Activated naive CD4-positive, alpha-beta T cell treated with anti-CD3 and anti-CD28 coated beads for 36 hours (primary cell): Measurements from ENCODE around the gene SRP14. TPM values are rescaled to one million over a fixed set of nuclear protein-coding genes. Genes with fewer than 3 reads are reported as not detected.
"Not testable (repeated sequence)": the region's sequence is repeated elsewhere in the genome, so short reads cannot be mapped to it uniquely, and the experiment has no call there.

ENCODE experiments used
- CTCF ChIA-PET: fragments of 350-600 bp; sonication (Branson Sonifier 250); formaldehyde crosslinking; loops from one replicate; lab custom pipeline; 2021; ENCODE audit warnings: antibody characterized with exemption; lab: Charles Lee
- DNase-seq: peaks from one replicate; pipeline ENCODE4 v3.0.0-alpha.2; 2020
- H3K27ac Mint-ChIP-seq: one replicate; pipeline ENCODE4 v1.8.0; 2021; ENCODE audit warnings: mild to moderate bottlenecking, mixed read lengths
- H3K27me3 Mint-ChIP-seq: one replicate; pipeline ENCODE4 v1.8.0; 2021; ENCODE audit warnings: low read depth, mixed read lengths
- H3K36me3 Mint-ChIP-seq: one replicate; pipeline ENCODE4 v1.8.0; 2021; ENCODE audit warnings: low read depth, mixed read lengths
- H3K4me1 Mint-ChIP-seq: one replicate; pipeline ENCODE4 v1.8.0; 2021; ENCODE audit warnings: low read depth, mixed read lengths
- H3K4me3 Mint-ChIP-seq: one replicate; pipeline ENCODE4 v1.8.0; 2021; ENCODE audit warnings: mild to moderate bottlenecking, moderate library complexity, mixed read lengths
- H3K9me3 Mint-ChIP-seq: one replicate; pipeline ENCODE4 v1.8.0; 2021; ENCODE audit warnings: mixed read lengths
- intact Hi-C: fragments of 100-400 bp; cut with micrococcal nuclease; formaldehyde crosslinking; loops from one replicate; pipeline ENCODE4 v1.15.1; 2023
- total RNA-seq, 2 experiments: library from RNA; stranded (reverse); gene quantifications; one replicate each; pipeline ENCODE4 v1.2.3, GENCODE V29; 2021

The SRP14 gene
- total RNA-seq, 2 experiments from 2014 or later: 185 to 198 TPM

- Mint-ChIP-seq H3K4me1 (peaks cover 18% of the 10 kb centered on the region), H3K27me3 (peaks cover 8% of the 10 kb centered on the region), H3K36me3 (no peaks in the 10 kb centered on the region), H3K9me3 (no peaks in the 10 kb centered on the region), H3K4me3 (no peak overlapping the region), H3K27ac (peak overlapping the region; percentile 56)
- intact Hi-C loops: no loop called here
- DNase-seq: no peak
- CTCF ChIA-PET: interaction anchor here (1.1 kb wide), 2 partner anchors 24 to 29 kb away, joined by 3 read pairs; no protein-coding TSS in a partner anchor
These were observed 36.5 kb upstream of the SRP14 start for GRCh38 chr15:40075298-40076044.

DNA sequence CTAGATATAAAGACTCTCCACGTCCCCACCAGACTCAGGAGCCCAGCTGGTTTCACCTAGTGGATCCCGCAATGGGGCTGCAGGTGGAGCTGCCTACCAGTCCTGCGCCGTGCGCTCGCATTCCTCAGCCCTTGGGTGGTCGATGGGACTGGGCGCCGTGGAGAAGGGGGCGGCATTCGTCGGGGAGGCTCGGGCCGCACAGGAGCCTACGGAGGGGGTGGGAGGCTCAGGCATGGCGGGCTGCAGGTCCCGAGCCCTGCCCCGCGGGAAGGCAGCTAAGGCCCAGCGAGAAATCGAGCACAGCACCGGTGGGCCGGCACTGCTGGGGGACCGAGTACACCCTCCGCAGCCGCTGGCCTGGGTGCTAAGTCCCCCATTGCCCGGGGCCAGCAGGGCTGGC lies 35.7 kb upstream of the SRP14 start:
- H3K27ac Mint-ChIP-seq, H3K9me3 Mint-ChIP-seq, H3K27me3 Mint-ChIP-seq, DNase-seq, H3K36me3 Mint-ChIP-seq, intact Hi-C loops, H3K4me3 Mint-ChIP-seq: not testable (repeated sequence)
- CTCF ChIA-PET: interaction anchor here (0.5 to 2.6 kb wide), 4 partner anchors 19 to 31 kb away, joined by 3 to 10 read pairs (median 4); no protein-coding TSS in a partner anchor
- H3K4me1 Mint-ChIP-seq: peaks cover 13% of the 10 kb centered on the region

- H3K36me3 Mint-ChIP-seq, H3K9me3 Mint-ChIP-seq, H3K27me3 Mint-ChIP-seq, intact Hi-C loops, DNase-seq: not testable (repeated sequence)
- H3K4me1 Mint-ChIP-seq: peaks cover 13% of the 10 kb centered on the region
- CTCF ChIA-PET: interaction anchor here (0.5 to 2.6 kb wide), 7 partner anchors 18 to 420 kb away, joined by 3 to 10 read pairs (median 4); no protein-coding TSS in a partner anchor
- peak overlapping the region; percentile 74 for H3K4me3 Mint-ChIP-seq
- peak overlapping the region; percentile 66 for H3K27ac Mint-ChIP-seq
These were observed 34.9 kb upstream of the SRP14 start for GRCh38 chr15:40073716-40074490.

GRCh38 chr15:40072216-40072990 lies 33.4 kb upstream of the SRP14 start:
- Mint-ChIP-seq H3K27ac (no peak overlapping the region), H3K27me3 (peaks cover 6% of the 10 kb centered on the region), H3K4me3 (no peak overlapping the region), H3K9me3 (no peaks in the 10 kb centered on the region), H3K36me3 (no peaks in the 10 kb centered on the region), H3K4me1 (peaks cover 13% of the 10 kb centered on the region)
- no peak for DNase-seq
- CTCF ChIA-PET: interaction anchor here (1.1 to 2.6 kb wide), 3 partner anchors 25 to 32 kb away, joined by 3 to 10 read pairs (median 6); no protein-coding TSS in a partner anchor
- intact Hi-C loops: no loop called here

- intact Hi-C loops: no loop called here
- H3K36me3 Mint-ChIP-seq: no peaks in the 10 kb centered on the region
- no peak for DNase-seq
- H3K27ac Mint-ChIP-seq: no peak overlapping the region
- H3K27me3 Mint-ChIP-seq: peaks cover 6% of the 10 kb centered on the region
- no peak overlapping the region for H3K4me3 Mint-ChIP-seq
- H3K9me3 Mint-ChIP-seq: no peaks in the 10 kb centered on the region
- CTCF ChIA-PET: no interaction called here
- H3K4me1 Mint-ChIP-seq: peaks cover 13% of the 10 kb centered on the region
These were observed 31.7 kb upstream of the SRP14 start for GRCh38 chr15:40070608-40071218.

DNA sequence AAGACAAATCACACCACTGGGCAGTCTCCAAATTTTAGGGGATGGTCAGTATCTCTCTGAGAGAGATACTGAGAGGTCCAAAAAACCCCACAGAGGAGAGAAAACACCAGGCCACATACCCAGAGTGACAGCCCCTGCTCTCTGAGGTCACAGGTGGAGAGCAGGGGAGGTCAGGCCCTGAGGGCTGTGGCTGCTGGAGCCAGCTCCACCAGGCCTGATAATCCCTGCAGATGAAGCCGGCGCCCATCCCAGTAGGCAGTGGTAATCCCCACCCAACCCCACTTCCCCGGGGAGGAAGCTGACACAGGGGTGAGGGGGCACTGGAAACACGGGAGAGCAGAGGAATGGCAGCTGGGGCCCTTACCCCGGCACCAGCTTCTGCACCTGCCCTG lies 31.2 kb upstream of the SRP14 start:
- H3K27ac Mint-ChIP-seq: no peak overlapping the region
- H3K4me3 Mint-ChIP-seq: no peak overlapping the region
- H3K9me3 Mint-ChIP-seq: no peaks in the 10 kb centered on the region
- no peak for DNase-seq
- peaks cover 14% of the 10 kb centered on the region for H3K4me1 Mint-ChIP-seq
- intact Hi-C loops: no loop called here
- no peaks in the 10 kb centered on the region for H3K36me3 Mint-ChIP-seq
- CTCF ChIA-PET: interaction anchor here (1.9 kb wide), 1 partner anchor 34 kb away, joined by 5 read pairs; no protein-coding TSS in a partner anchor
- peaks cover 6% of the 10 kb centered on the region for H3K27me3 Mint-ChIP-seq

DNA sequence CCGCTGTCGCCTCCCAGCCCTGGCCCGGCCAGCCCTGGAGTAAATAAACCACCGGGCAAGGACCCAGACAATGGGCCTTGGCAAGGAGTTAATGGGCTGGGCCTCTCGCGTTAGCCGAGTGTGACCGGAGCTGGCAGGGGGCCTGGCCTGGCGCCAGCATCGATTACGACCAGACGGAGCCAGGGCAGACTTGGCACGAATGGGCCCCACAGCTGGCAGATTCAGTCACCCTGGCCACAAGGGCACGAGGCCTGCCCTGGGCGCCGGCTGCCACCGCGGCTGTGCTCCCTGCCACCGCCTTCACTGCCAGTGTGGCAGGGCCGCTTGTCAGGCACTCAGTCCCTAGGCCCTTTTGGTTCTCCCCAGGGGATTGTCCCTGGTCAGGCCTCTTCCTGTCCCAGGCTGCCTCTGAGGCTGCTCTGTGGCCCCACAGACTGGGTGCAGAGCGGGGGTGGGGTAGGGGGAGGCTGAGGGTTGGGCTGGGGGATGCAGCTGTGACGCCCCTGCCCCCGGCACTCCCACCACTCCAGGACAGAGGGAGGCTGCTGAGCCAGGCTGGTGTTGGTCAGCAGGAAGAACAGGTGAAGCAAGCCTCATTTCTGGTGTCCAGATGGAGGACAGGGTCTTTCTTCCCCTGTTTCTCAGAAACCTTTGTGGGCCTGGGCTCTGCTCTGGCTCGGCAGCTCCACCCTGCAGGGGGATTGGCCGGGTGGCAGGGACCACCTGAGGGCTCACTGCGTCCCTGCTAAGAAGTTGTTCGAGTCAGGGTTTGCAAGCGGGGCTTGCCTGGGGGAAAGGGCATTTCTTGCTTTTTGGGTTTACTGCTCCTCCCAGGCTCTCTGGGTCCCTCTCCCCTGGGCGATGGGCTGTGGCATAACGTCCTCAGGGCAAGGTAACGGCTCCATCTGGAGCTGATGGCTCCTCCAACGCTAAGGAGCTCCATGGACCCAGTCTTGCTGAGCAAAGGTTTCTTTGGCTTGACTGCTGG lies 30.5 kb upstream of the SRP14 start:
- DNase-seq: no peak
- CTCF ChIA-PET: interaction anchor here (1.9 kb wide), 1 partner anchor 35 kb away, joined by 5 read pairs; no protein-coding TSS in a partner anchor
- peaks cover 6% of the 10 kb centered on the region for H3K27me3 Mint-ChIP-seq

DNA sequence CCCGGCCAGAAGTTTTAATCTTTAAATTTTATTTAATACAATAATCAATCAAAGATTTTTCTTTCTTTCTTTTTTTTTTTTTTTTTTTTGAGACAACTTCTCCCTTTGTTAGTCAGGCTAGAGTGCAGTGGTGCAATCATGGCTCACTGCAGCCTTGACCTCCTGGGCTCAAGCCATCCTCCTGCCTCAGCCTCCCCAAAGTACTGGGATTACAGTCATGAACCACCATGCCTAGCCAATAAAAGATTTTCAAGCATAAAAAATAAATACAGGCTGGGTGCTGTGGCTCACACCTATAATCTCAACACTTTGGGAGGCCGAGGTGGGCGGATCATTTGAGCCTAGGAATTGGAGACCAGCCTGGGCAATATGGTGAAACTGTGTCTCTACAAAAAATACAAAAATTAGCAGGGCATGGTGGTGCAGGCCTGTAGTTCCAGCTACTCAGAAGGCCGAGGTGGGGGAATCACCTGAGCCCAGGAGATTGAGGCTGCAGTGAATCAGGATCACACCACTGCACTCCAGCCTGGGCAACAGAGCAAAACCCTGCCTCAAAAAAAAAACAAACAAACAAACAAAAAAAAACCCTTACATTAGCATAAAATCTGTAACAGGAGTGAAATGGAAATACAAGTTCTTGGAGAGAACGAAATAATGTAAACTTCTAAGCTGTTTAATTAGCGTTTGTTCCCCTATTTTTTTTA lies 29.1 kb upstream of the SRP14 start:
- H3K36me3 Mint-ChIP-seq: no peaks in the 10 kb centered on the region
- H3K27ac Mint-ChIP-seq: no peak overlapping the region
- peaks cover 19% of the 10 kb centered on the region for H3K4me1 Mint-ChIP-seq
- no peak for DNase-seq
- intact Hi-C loops: no loop called here
- peaks cover 4% of the 10 kb centered on the region for H3K27me3 Mint-ChIP-seq
- CTCF ChIA-PET: interaction anchor here (1.0 to 1.9 kb wide), 2 partner anchors 36 to 38 kb away, joined by 3 to 5 read pairs; no protein-coding TSS in a partner anchor
- no peak overlapping the region for H3K4me3 Mint-ChIP-seq
- H3K9me3 Mint-ChIP-seq: no peaks in the 10 kb centered on the region

More for the DNA sequence above, 30.5 kb upstream of the SRP14 start:
- intact Hi-C loops: no loop called here
- Mint-ChIP-seq H3K36me3 (no peaks in the 10 kb centered on the region), H3K4me1 (peaks cover 21% of the 10 kb centered on the region), H3K4me3 (no peak overlapping the region), H3K27ac (no peak overlapping the region), H3K9me3 (no peaks in the 10 kb centered on the region)

DNA sequence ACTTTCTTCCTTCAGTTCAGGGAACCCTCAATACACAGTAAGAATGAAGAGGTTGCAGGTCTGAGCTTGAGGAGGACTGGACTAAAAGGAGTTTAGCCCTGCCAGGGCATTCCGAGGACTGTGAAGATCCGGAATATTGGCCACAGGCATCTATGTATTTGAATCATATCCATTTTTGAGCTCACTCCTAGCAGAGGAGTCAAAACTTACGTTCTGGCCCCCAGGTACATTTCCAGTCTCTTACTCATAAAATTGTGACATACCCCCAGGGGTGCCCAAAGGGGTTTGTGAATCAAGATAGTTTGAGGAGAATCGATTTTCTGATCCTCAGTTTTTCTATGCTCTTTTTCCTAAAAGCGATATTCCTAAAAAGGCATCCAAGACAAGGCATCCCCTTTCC lies 27.6 kb upstream of the SRP14 start:
- no peak for DNase-seq
- Mint-ChIP-seq H3K4me1 (peaks cover 17% of the 10 kb centered on the region), H3K9me3 (no peaks in the 10 kb centered on the region), H3K27ac (no peak overlapping the region), H3K4me3 (no peak overlapping the region), H3K27me3 (no peaks in the 10 kb centered on the region), H3K36me3 (no peaks in the 10 kb centered on the region)
- CTCF ChIA-PET: interaction anchor here (0.6 kb wide), 1 partner anchor 30 kb away, joined by 4 read pairs; no protein-coding TSS in a partner anchor
- intact Hi-C loops: no loop called here

DNA sequence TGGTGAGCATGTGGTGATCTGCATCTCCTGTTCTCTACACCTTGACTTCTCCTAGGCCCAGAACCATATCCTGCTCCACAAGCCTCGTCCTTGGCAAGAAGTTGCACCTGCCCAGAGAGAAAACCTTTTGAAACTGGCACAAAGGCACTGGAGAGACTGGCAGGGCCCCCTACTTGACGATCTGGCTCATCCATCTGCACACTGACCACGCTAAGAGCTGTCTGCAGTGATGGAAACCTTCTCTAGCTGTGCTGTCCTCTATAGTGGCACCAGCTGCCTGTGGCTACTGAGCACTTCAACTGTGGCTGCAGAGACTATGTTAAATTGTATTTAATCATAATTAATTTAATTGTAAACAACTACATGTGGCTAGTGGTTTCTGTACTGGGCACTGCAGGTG lies 26.2 kb upstream of the SRP14 start:
- DNase-seq: no peak
- H3K4me1 Mint-ChIP-seq: peaks cover 17% of the 10 kb centered on the region
- intact Hi-C loops: no loop called here
- no peaks in the 10 kb centered on the region for H3K9me3 Mint-ChIP-seq
- no peak overlapping the region for H3K4me3 Mint-ChIP-seq
- H3K36me3 Mint-ChIP-seq: no peaks in the 10 kb centered on the region
- no peaks in the 10 kb centered on the region for H3K27me3 Mint-ChIP-seq
- CTCF ChIA-PET: no interaction called here
- H3K27ac Mint-ChIP-seq: peak overlapping the region; percentile 64
